GM12878 (cell line): ENCODE results near the gene ADD1. TPM values are rescaled to one million over a fixed set of nuclear protein-coding genes. Genes with fewer than 3 reads are reported as not detected.
A peak's percentile ranks its signal among the peaks of the same experiment; 100 is the strongest.

Experiments used
- BCL3 ChIP-seq: IDR thresholded peaks from 2 replicates; pipeline ENCODE4 v1.6.1; 2011; ENCODE audit warnings: borderline replicate concordance, low read depth, mild to moderate bottlenecking, moderate library complexity, low read length; ENCODE audit not compliant: insufficient read depth, poor library complexity, severe bottlenecking
- BHLHE40 ChIP-seq, 2 experiments: fragments of 450-650 bp in 1 of 2; IDR thresholded peaks; 2 replicates each; pipeline ENCODE4 v1.6.1; 2011 to 2017; ENCODE audit warnings: low read depth in 2 of 2, borderline replicate concordance in 1 of 2, improper control_type of control experiment in 1 of 2, low read length in 1 of 2, mild to moderate bottlenecking in 1 of 2
- CEBPZ ChIP-seq: fragments of 150-350 bp; IDR thresholded peaks from 2 replicates; pipeline ENCODE4 v1.6.1; 2016; ENCODE audit warnings: low read depth, low read length
- CHD2 ChIP-seq: IDR thresholded peaks from 2 replicates; pipeline ENCODE4 v1.6.1; 2011; ENCODE audit warnings: low read depth, low read length, improper control_type of control experiment, borderline replicate concordance
- KLF5 ChIP-seq: fragments of 450-650 bp; IDR thresholded peaks from 2 replicates; pipeline ENCODE4 v1.6.1; 2014; ENCODE audit warnings: mild to moderate bottlenecking; ENCODE audit not compliant: partially characterized antibody
- NFIC ChIP-seq: IDR thresholded peaks from 2 replicates; pipeline ENCODE4 v1.6.1; 2012; ENCODE audit warnings: low read depth, mild to moderate bottlenecking, inconsistent platforms, low read length, moderate library complexity
- NR2F1 ChIP-seq: fragments of 450-650 bp; conservative IDR thresholded peaks from 2 replicates; pipeline ENCODE4 v1.6.1; 2017; ENCODE audit warnings: mild to moderate bottlenecking
- PAX5 ChIP-seq: IDR thresholded peaks from 2 replicates; pipeline ENCODE4 v1.6.1; 2011; ENCODE audit warnings: low read depth, low read length, borderline replicate concordance
- POLR2A ChIP-seq: IDR thresholded peaks from 2 replicates; pipeline ENCODE4 v1.6.1; 2011; ENCODE audit warnings: low read depth, mild to moderate bottlenecking, low read length
- POLR2AphosphoS5 ChIP-seq: IDR thresholded peaks from 2 replicates; pipeline ENCODE4 v1.6.1; 2011; ENCODE audit warnings: mild to moderate bottlenecking, low read length, inconsistent platforms
- SMAD1 ChIP-seq: fragments of 450-650 bp; IDR thresholded peaks from 2 replicates; pipeline ENCODE4 v1.6.1; 2018; ENCODE audit warnings: mild to moderate bottlenecking, low read depth; ENCODE audit not compliant: partially characterized antibody
- ZBTB33 ChIP-seq: fragments of 450-650 bp; IDR thresholded peaks from 2 replicates; pipeline ENCODE4 v1.6.1; 2017; ENCODE audit warnings: mild to moderate bottlenecking
- polyA plus RNA-seq, 11 experiments: library from polyadenylated mRNA; depleted of rRNA in 4 of 11; unstranded in 6 of 11; stranded (reverse) in 5 of 11; fragments of >200 nt; fragmentation: Nextera tagmentation in 4 of 11; fragmentation: Illumina TruSeq in 1 of 11; extraction: Ambion mirVana in 4 of 11; extraction: Trizol in 1 of 11; gene quantifications; 1 replicate in 1 of 11; 2 replicates in 10 of 11; pipeline versions ENCODE4 v1.2.1 to v1.2.3, GENCODE V29; 2011 to 2016; ENCODE audit warnings: inconsistent platforms in 2 of 11, missing spikeins in 2 of 11, low read depth in 1 of 11
- total RNA-seq, 4 experiments: library from RNA; depleted of rRNA in 3 of 4; stranded (reverse); fragments of >200 nt in 3 of 4; fragmentation: Illumina TruSeq in 1 of 4; extraction: Trizol in 1 of 4; gene quantifications; 2 replicates each; pipeline versions ENCODE4 v1.2.1 to v1.2.3, GENCODE V29; 2013 to 2021
- TF ChIP-seq, protein P1 (sequence below): fragments of 450-650 bp; IDR thresholded peaks from 2 replicates; pipeline ENCODE4 v1.6.1; 2014; ENCODE audit warnings: mild to moderate bottlenecking

ADD1 gene
- total and polyA plus RNA-seq, 10 of the 15 experiments (the other 5 are each of a cell fraction or from before 2014, with no cell fraction given), result 21.6 to 182 (median 105) TPM

DNA sequence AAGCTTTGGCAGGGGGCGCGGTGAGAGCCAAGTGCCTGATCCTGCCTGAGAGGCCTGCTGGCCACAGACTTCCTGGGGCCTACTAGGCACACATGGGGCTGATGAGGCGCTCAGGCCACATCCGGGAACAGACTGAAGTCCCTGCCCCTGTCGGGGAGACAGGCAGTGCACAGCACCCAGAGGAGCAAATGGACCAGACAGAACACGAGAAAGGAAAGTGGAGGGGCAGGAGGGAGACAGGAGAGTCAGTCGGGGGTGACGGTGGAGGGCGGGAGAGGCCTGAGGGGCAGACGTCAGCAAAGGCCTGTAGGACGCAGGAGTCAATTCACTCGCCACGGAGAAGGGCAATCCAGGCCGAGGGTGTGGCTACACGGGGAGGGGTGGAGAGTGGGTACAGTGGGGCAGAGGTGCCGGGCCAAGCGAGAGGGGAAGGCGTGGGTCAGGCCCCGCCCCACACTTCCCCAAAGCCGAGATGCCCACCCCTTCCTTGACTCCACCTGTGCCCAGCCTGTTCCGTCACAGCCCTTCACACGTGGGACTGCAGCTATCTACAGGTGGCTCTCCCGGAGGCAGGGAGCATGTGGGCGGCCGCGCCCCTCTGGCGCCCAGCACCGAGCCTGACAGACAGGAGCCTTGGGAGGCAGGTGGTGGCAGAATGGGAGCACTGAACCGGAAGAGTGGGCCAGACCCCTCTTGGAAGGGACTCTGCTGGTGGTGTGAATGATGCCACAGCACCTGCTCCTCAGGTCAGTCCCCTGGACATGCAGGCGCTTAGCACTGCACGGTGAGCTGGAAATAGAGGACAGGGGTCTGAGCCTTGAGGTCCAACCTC, 99.1 kb downstream of the ADD1 start (continued):
- no peak for TF ChIP-seq NR2F1
- TF ChIP-seq CHD2, result no peak
- TF ChIP-seq BCL3, result peak; percentile 47
- TF ChIP-seq POLR2AphosphoS5, result peak; percentile 41; the same call in 1 of the 2 replicates
- no peak for TF ChIP-seq NFIC
- TF ChIP-seq POLR2A, result peak; percentile 61
- no peak for TF ChIP-seq SMAD1
- TF ChIP-seq CEBPZ, result no peak
- no peak for TF ChIP-seq PAX5
- TF ChIP-seq, protein P1, sequence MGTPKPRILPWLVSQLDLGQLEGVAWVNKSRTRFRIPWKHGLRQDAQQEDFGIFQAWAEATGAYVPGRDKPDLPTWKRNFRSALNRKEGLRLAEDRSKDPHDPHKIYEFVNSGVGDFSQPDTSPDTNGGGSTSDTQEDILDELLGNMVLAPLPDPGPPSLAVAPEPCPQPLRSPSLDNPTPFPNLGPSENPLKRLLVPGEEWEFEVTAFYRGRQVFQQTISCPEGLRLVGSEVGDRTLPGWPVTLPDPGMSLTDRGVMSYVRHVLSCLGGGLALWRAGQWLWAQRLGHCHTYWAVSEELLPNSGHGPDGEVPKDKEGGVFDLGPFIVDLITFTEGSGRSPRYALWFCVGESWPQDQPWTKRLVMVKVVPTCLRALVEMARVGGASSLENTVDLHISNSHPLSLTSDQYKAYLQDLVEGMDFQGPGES, result no peak
- TF ChIP-seq BHLHE40 (IDR thresholded peaks at IDR 0.05; ENCODE audit: borderline replicate concordance in 1 of 2, low read depth in 2 of 2, low read length in 1 of 2), result no peak
- no peak for TF ChIP-seq KLF5
- TF ChIP-seq ZBTB33, result no peak
